GM23248 (cell line): ENCODE data around the gene CLIP4. TPM values are rescaled to one million over a fixed set of nuclear protein-coding genes. Genes with fewer than 3 reads are reported as not detected.

ENCODE experiments used
- DNase-seq: peaks from one replicate; pipeline ENCODE4 v3.0.0-alpha.2; 2015
- H2AFZ ChIP-seq: fragments of 200-600 bp; sonication (generic); 2 replicates; pipeline ENCODE4 v1.6.1; 2016; ENCODE audit warnings: antibody characterized with exemption
- H3F3A ChIP-seq: fragments of 200-600 bp; sonication (generic); 2 replicates; pipeline ENCODE4 v1.6.1; 2016; ENCODE audit warnings: mild to moderate bottlenecking, antibody characterized with exemption, mixed run types; ENCODE audit not compliant: insufficient read depth
- H3K27ac ChIP-seq: fragments of 200-600 bp; sonication (generic); 2 replicates; pipeline ENCODE4 v1.5.1; 2016; ENCODE audit warnings: mild to moderate bottlenecking
- H3K27me3 ChIP-seq: fragments of 200-600 bp; sonication (generic); replicated peaks from 2 replicates; pipeline ENCODE4 v1.6.1; 2016; ENCODE audit warnings: mild to moderate bottlenecking; ENCODE audit not compliant: insufficient read depth
- H3K36me3 ChIP-seq: fragments of 200-600 bp; sonication (generic); 2 replicates; pipeline ENCODE4 v1.6.1; 2016; ENCODE audit warnings: low read depth, mild to moderate bottlenecking
- H3K4me1 ChIP-seq: fragments of 200-600 bp; sonication (generic); 2 replicates; pipeline ENCODE4 v1.6.1; 2016; ENCODE audit warnings: mild to moderate bottlenecking; ENCODE audit not compliant: insufficient read depth
- H3K4me2 ChIP-seq: fragments of 200-600 bp; sonication (generic); one replicate; pipeline ENCODE4 v1.6.1; 2016; ENCODE audit warnings: mild to moderate bottlenecking; ENCODE audit not compliant: unreplicated experiment
- H3K4me3 ChIP-seq: fragments of 200-600 bp; sonication (generic); 2 replicates; pipeline ENCODE4 v1.5.1; 2016; ENCODE audit warnings: mild to moderate bottlenecking
- H3K79me2 ChIP-seq: fragments of 200-600 bp; sonication (generic); 2 replicates; pipeline ENCODE4 v1.6.1; 2016; ENCODE audit warnings: mild to moderate bottlenecking; ENCODE audit not compliant: insufficient read depth
- H3K9ac ChIP-seq: fragments of 200-600 bp; sonication (generic); 2 replicates; pipeline ENCODE4 v1.6.1; 2016; ENCODE audit warnings: mild to moderate bottlenecking
- H3K9me2 ChIP-seq: fragments of 200-600 bp; sonication (generic); 2 replicates; pipeline ENCODE4 v1.6.1; 2016; ENCODE audit warnings: mixed run types, mild to moderate bottlenecking, moderate library complexity; ENCODE audit not compliant: insufficient read depth
- H3K9me3 ChIP-seq: fragments of 200-600 bp; sonication (generic); one replicate; pipeline ENCODE4 v1.6.1; 2017; ENCODE audit warnings: low read depth
- H4K20me1 ChIP-seq: fragments of 200-600 bp; sonication (generic); 2 replicates; pipeline ENCODE4 v1.6.0; 2016; ENCODE audit not compliant: insufficient read depth
- EZH2 ChIP-seq: fragments of 200-600 bp; sonication (generic); IDR thresholded peaks from 2 replicates; pipeline ENCODE4 v1.6.1; 2018; ENCODE audit warnings: antibody characterized with exemption, mild to moderate bottlenecking; ENCODE audit not compliant: insufficient read depth, poor library complexity, severe bottlenecking
- EZH2phosphoT487 ChIP-seq: fragments of 200-600 bp; sonication (generic); IDR thresholded peaks from 2 replicates; pipeline ENCODE4 v1.6.1; 2018; ENCODE audit warnings: antibody characterized with exemption, moderate library complexity, mild to moderate bottlenecking, low read depth; ENCODE audit not compliant: insufficient read depth
- WGBS, 2 experiments: methylation state at CpG; one replicate each; pipeline ENCODE4 v1.1.6; 2015 to 2017; ENCODE audit warnings: low lambda C conversion rate in 2 of 2, low coverage in 1 of 2; ENCODE audit errors: missing lambda C conversion rate in 2 of 2; 5-methylcytosine and 5-hydroxymethylcytosine counted together
- in situ Hi-C: fragments of 300-500 bp; cut with MboI; formaldehyde crosslinking; loops from 2 replicates; pipeline ENCODE4 v1.15.0; 2020
- polyA plus RNA-seq: library from polyadenylated mRNA; unstranded; fragments of >200 nt; fragmentation: Nextera tagmentation; extraction: Ambion mirVana; gene quantifications from 2 replicates; pipeline ENCODE4 v1.2.1, GENCODE V29; 2016
- total RNA-seq: library from RNA; depleted of rRNA; stranded (reverse); fragments of >200 nt; shearing (Covaris generic); gene quantifications from 2 replicates; pipeline ENCODE4 v1.2.3, GENCODE V29; 2014

Gene CLIP4
- total and polyA plus RNA-seq, 2 experiments from 2014 or later: 35.3 to 55.2 TPM

- Histone ChIP-seq H3K36me3 (no peaks in the 10 kb centered on the region), H3K27ac (no peak overlapping the region), H3F3A (no peaks in the 10 kb centered on the region), H3K4me2 (no peak overlapping the region), H3K27me3 (no peaks in the 10 kb centered on the region), H3K4me3 (no peak overlapping the region), H4K20me1 (no peaks in the 10 kb centered on the region), H3K9me2 (no peaks in the 10 kb centered on the region), H2AFZ (no peak overlapping the region), H3K4me1 (no peaks in the 10 kb centered on the region), H3K9ac (no peak overlapping the region), H3K9me3 (no peaks in the 10 kb centered on the region), H3K79me2 (no peaks in the 10 kb centered on the region)
- no peak for DNase-seq
- TF ChIP-seq EZH2: no peak
- TF ChIP-seq EZH2phosphoT487: no peak
- in situ Hi-C loops: no loop called here
- WGBS, 2 experiments: 82 to 83% methylated on average over 8 of the region's 8 CpGs
Measured at GRCh38 chr2:29096969-29097368, 18.2 kb upstream of the CLIP4 start.

- in situ Hi-C loops: no loop called here
- H3K79me2 ChIP-seq: no peaks in the 10 kb centered on the region
- H3K36me3 ChIP-seq: no peaks in the 10 kb centered on the region
Measured at GRCh38 chr2:29097569-29097968, 17.6 kb upstream of the CLIP4 start.

DNA sequence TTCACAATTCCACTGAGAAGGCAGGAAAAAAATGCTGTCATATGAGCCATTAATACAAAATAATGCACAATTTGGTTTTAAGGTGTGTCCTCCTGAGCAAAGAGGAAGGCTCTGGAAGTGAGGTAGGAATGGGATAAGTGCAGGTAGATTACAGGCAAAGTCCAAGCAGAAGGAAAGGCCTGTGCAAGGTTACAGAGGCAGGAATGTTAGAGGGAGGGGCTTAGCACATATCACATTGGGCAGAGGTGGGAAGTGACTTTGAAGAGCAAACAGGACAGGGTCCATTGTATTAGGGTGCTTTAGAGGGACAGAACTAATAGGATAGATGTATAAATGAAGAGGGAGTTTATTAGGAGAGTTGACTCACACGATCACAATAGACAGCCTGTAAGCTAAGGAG lies 14.7 kb upstream of the CLIP4 start:
- whole genome bisulfite sequencing, 2 experiments: 45 to 69% methylated on average over 1 of the region's 1 CpG
- no peaks in the 10 kb centered on the region for H3K36me3 ChIP-seq
- no peak overlapping the region for H2AFZ ChIP-seq
- TF ChIP-seq EZH2phosphoT487 (no peak), EZH2 (no peak)
- no peaks in the 10 kb centered on the region for H3F3A ChIP-seq
- in situ Hi-C loops: no loop called here
- H3K9ac ChIP-seq: no peak overlapping the region
- H3K27ac ChIP-seq: no peak overlapping the region
- no peaks in the 10 kb centered on the region for H3K27me3 ChIP-seq
- H3K9me3 ChIP-seq: no peaks in the 10 kb centered on the region
- no peak for DNase-seq
- H3K79me2 ChIP-seq: no peaks in the 10 kb centered on the region
- H3K4me2 ChIP-seq: no peak overlapping the region
- H3K4me3 ChIP-seq: no peak overlapping the region
- H4K20me1 ChIP-seq: no peaks in the 10 kb centered on the region
- no peaks in the 10 kb centered on the region for H3K9me2 ChIP-seq
- no peaks in the 10 kb centered on the region for H3K4me1 ChIP-seq

More at GRCh38 chr2:29097569-29097968, 17.6 kb upstream of the CLIP4 start:
- H3K4me3 ChIP-seq: no peak overlapping the region
- no peak overlapping the region for H3K27ac ChIP-seq
- no peak overlapping the region for H2AFZ ChIP-seq
- no peak for TF ChIP-seq EZH2phosphoT487
- no peak for TF ChIP-seq EZH2
- no peaks in the 10 kb centered on the region for H3F3A ChIP-seq
- no peak for DNase-seq
- no peaks in the 10 kb centered on the region for H4K20me1 ChIP-seq
- no peaks in the 10 kb centered on the region for H3K27me3 ChIP-seq
- H3K9me3 ChIP-seq: no peaks in the 10 kb centered on the region
- H3K4me2 ChIP-seq: no peak overlapping the region
- H3K4me1 ChIP-seq: no peaks in the 10 kb centered on the region
- H3K9ac ChIP-seq: no peak overlapping the region
- 66 to 75% methylated on average over 6 of the region's 6 CpGs for WGBS, 2 experiments
- no peaks in the 10 kb centered on the region for H3K9me2 ChIP-seq

DNA sequence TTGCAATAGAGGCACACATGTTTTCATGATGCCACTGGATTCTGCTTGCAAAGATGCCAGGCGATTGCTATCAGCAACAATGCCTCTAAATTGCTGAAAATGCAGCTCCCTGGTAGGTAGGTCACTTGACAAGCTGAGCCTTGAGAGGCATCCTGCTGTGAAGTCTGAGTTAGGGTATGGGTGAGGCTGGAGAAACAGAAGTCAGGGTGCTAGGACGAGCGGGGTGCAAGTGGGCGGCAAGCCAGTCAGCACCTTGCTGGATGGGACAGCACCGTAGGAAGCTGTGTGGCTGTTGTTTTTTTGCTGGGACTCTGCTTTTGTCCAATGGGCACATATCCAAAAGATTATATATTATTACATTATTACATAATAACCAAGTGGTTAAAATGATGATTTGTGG lies 10.5 kb upstream of the CLIP4 start:
- Histone ChIP-seq H2AFZ (no peak overlapping the region), H3K4me1 (peaks cover 10% of the 10 kb centered on the region), H3K9ac (no peak overlapping the region), H4K20me1 (no peaks in the 10 kb centered on the region), H3F3A (no peaks in the 10 kb centered on the region; the same call in 1 of the 2 replicates), H3K9me2 (no peaks in the 10 kb centered on the region), H3K27me3 (no peaks in the 10 kb centered on the region), H3K4me3 (no peak overlapping the region), H3K27ac (no peak overlapping the region), H3K4me2 (no peak overlapping the region), H3K9me3 (no peaks in the 10 kb centered on the region), H3K36me3 (no peaks in the 10 kb centered on the region), H3K79me2 (no peaks in the 10 kb centered on the region)
- TF ChIP-seq EZH2phosphoT487: no peak
- TF ChIP-seq EZH2: no peak
- in situ Hi-C loops: no loop called here
- WGBS, 2 experiments: 92 to 95% methylated on average over 5 of the region's 5 CpGs
- DNase-seq: no peak

- WGBS, 2 experiments: 33 to 38% methylated on average over 2 of the region's 2 CpGs
- no peak overlapping the region for H3K9ac ChIP-seq
- H3K4me1 ChIP-seq: peaks cover 10% of the 10 kb centered on the region
- TF ChIP-seq EZH2 (no peak), EZH2phosphoT487 (no peak)
- H4K20me1 ChIP-seq: no peaks in the 10 kb centered on the region
- H3K4me3 ChIP-seq: no peak overlapping the region
- no peaks in the 10 kb centered on the region for H3K79me2 ChIP-seq
- no peak overlapping the region for H2AFZ ChIP-seq
- no peak overlapping the region for H3K4me2 ChIP-seq
- H3F3A ChIP-seq: no peaks in the 10 kb centered on the region; the same call in 1 of the 2 replicates
- DNase-seq: no peak
- no peaks in the 10 kb centered on the region for H3K36me3 ChIP-seq
- no peaks in the 10 kb centered on the region for H3K9me2 ChIP-seq
- H3K27me3 ChIP-seq: no peaks in the 10 kb centered on the region
- H3K9me3 ChIP-seq: no peaks in the 10 kb centered on the region
- no peak overlapping the region for H3K27ac ChIP-seq
- in situ Hi-C loops: no loop called here
Measured at GRCh38 chr2:29105375-29105774, 9.8 kb upstream of the CLIP4 start.
